ENCODE results near the gene HS2ST1. TPM values are rescaled to one million over a fixed set of nuclear protein-coding genes. Genes with fewer than 3 reads are reported as not detected.

The HS2ST1 gene
- total and polyA plus RNA-seq, 10 of the 15 experiments (the other 5 are each of a cell fraction or from before 2014, with no cell fraction given), result 5.4 to 30.8 (median 18.6) TPM

- no peaks in the 10 kb centered on the region for H3K27me3 ChIP-seq (replicated peaks in 1 of 2; ENCODE audit: control insufficient read depth in 2 of 2, insufficient read depth in 2 of 2, low read length in 1 of 2)
- no peaks in the 10 kb centered on the region for H3K9me3 ChIP-seq (replicated peaks; ENCODE audit: control insufficient read depth, insufficient read depth, low read length)
- RAD21 ChIA-PET (ENCODE audit: unreplicated experiment), result no interaction called here
- H4K20me1 ChIP-seq (ENCODE audit: control insufficient read depth, insufficient read depth), result no peaks in the 10 kb centered on the region
- intact Hi-C loops (cut with micrococcal nuclease; ENCODE audit: unreplicated experiment) (no loop called here), in situ Hi-C loops (cut with MboI) (no loop called here)
- CTCF ChIA-PET, result interaction anchor here (0.8 to 1.1 kb wide), 3 partner anchors 10 to 283 kb away, joined by 3 to 4 read pairs (median 3); no protein-coding TSS in a partner anchor
- H3K27ac ChIP-seq (ENCODE audit: control insufficient read depth, insufficient read depth), result no peak overlapping the region
- POLR2A ChIA-PET, result interaction anchor here (1.1 kb wide), 2 partner anchors 44 to 50 kb away, joined by 3 read pairs; no protein-coding TSS in a partner anchor
- no peak for DNase-seq (ENCODE audit: low read depth, low spot score)
- H3K36me3 ChIP-seq (ENCODE audit: control insufficient read depth in 2 of 2, insufficient read depth in 2 of 2, low read length in 1 of 2), result no peaks in the 10 kb centered on the region
- H3K4me2 ChIP-seq (ENCODE audit: control insufficient read depth, insufficient read depth), result no peak overlapping the region; the same call in 1 of the 2 replicates
- FAIRE-seq, result no peak
- H3K9ac ChIP-seq (ENCODE audit: control insufficient read depth, insufficient read depth, low read length), result no peak overlapping the region
- ATAC-seq, result no peak
- no TSS peak for BruUV-seq (replicated peaks)
- no peak overlapping the region for H3K4me3 ChIP-seq
- SMC1A ChIA-PET (ENCODE audit: uncharacterized antibody, unreplicated experiment), result interaction anchor here (1.0 to 1.7 kb wide), 5 partner anchors 9 to 24 kb away, joined by 3 to 6 read pairs (median 5); no protein-coding TSS in a partner anchor
- H3K79me2 ChIP-seq (ENCODE audit: control insufficient read depth, insufficient read depth, low read length), result no peaks in the 10 kb centered on the region
- peaks cover 28% of the 10 kb centered on the region for H3K4me1 ChIP-seq (ENCODE audit: control insufficient read depth, insufficient read depth, low read length)
- H2AFZ ChIP-seq (ENCODE audit: control insufficient read depth, low read depth, low read length), result no peak overlapping the region
- WGBS (ENCODE audit: insufficient coverage, insufficient replicate concordance, low lambda C conversion rate, missing lambda C conversion rate), result 94% methylated on average over 1 of the region's 1 CpG
- TF ChIP-seq SUZ12 (IDR thresholded peaks at IDR 0.05; ENCODE audit: unreplicated experiment) (no peak), ZSCAN29 (IDR thresholded peaks at IDR 0.05) (no peak), NFYB (IDR thresholded peaks at IDR 0.05; ENCODE audit: insufficient read depth, low read depth, low read length) (no peak), CHD1 (IDR thresholded peaks at IDR 0.05; ENCODE audit: low read depth, low read length) (no peak), SIX5 (IDR thresholded peaks at IDR 0.05; ENCODE audit: low read depth, low read length, severe bottlenecking) (no peak), ESRRA (IDR thresholded peaks at IDR 0.05; ENCODE audit: low read length) (no peak), NFXL1 (IDR thresholded peaks at IDR 0.05; ENCODE audit: borderline replicate concordance) (no peak), SREBF1 (IDR thresholded peaks at IDR 0.05; ENCODE audit: low read length) (no peak), ZNF207 (IDR thresholded peaks at IDR 0.05; ENCODE audit: borderline replicate concordance) (no peak), RELB (IDR thresholded peaks at IDR 0.05; ENCODE audit: low read depth) (no peak)
- TF ChIP-seq, protein P1, sequence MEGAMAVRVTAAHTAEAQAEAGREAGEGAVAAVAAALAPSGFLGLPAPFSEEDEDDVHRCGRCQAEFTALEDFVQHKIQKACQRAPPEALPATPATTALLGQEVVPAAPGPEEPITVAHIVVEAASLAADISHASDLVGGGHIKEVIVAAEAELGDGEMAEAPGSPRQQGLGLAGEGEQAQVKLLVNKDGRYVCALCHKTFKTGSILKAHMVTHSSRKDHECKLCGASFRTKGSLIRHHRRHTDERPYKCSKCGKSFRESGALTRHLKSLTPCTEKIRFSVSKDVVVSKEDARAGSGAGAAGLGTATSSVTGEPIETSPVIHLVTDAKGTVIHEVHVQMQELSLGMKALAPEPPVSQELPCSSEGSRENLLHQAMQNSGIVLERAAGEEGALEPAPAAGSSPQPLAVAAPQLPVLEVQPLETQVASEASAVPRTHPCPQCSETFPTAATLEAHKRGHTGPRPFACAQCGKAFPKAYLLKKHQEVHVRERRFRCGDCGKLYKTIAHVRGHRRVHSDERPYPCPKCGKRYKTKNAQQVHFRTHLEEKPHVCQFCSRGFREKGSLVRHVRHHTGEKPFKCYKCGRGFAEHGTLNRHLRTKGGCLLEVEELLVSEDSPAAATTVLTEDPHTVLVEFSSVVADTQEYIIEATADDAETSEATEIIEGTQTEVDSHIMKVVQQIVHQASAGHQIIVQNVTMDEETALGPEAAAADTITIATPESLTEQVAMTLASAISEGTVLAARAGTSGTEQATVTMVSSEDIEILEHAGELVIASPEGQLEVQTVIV (IDR thresholded peaks at IDR 0.05; ENCODE audit: borderline replicate concordance, partially characterized antibody), result no peak
- TF ChIP-seq, protein P2, sequence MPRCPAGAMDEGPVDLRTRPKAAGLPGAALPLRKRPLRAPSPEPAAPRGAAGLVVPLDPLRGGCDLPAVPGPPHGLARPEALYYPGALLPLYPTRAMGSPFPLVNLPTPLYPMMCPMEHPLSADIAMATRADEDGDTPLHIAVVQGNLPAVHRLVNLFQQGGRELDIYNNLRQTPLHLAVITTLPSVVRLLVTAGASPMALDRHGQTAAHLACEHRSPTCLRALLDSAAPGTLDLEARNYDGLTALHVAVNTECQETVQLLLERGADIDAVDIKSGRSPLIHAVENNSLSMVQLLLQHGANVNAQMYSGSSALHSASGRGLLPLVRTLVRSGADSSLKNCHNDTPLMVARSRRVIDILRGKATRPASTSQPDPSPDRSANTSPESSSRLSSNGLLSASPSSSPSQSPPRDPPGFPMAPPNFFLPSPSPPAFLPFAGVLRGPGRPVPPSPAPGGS (IDR thresholded peaks at IDR 0.05; ENCODE audit: borderline replicate concordance, insufficient read depth, low read depth, low read length, poor library complexity, severe bottlenecking), result no peak
- TF ChIP-seq, protein P3, sequence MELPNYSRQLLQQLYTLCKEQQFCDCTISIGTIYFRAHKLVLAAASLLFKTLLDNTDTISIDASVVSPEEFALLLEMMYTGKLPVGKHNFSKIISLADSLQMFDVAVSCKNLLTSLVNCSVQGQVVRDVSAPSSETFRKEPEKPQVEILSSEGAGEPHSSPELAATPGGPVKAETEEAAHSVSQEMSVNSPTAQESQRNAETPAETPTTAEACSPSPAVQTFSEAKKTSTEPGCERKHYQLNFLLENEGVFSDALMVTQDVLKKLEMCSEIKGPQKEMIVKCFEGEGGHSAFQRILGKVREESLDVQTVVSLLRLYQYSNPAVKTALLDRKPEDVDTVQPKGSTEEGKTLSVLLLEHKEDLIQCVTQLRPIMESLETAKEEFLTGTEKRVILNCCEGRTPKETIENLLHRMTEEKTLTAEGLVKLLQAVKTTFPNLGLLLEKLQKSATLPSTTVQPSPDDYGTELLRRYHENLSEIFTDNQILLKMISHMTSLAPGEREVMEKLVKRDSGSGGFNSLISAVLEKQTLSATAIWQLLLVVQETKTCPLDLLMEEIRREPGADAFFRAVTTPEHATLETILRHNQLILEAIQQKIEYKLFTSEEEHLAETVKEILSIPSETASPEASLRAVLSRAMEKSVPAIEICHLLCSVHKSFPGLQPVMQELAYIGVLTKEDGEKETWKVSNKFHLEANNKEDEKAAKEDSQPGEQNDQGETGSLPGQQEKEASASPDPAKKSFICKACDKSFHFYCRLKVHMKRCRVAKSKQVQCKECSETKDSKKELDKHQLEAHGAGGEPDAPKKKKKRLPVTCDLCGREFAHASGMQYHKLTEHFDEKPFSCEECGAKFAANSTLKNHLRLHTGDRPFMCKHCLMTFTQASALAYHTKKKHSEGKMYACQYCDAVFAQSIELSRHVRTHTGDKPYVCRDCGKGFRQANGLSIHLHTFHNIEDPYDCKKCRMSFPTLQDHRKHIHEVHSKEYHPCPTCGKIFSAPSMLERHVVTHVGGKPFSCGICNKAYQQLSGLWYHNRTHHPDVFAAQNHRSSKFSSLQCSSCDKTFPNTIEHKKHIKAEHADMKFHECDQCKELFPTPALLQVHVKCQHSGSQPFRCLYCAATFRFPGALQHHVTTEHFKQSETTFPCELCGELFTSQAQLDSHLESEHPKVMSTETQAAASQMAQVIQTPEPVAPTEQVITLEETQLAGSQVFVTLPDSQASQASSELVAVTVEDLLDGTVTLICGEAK (IDR thresholded peaks at IDR 0.05; ENCODE audit: borderline replicate concordance), result no peak
Measured at GRCh38 chr1:87108814-87109411, 194.5 kb downstream of the HS2ST1 start.
